GM13976 (cell line): ENCODE results near the gene BANF2.

ENCODE experiments used
- DNase-seq: peaks from one replicate; pipeline ENCODE4 v3.0.0; 2012; ENCODE audit warnings: low spot score
- CTCF ChIP-seq: IDR thresholded peaks from 2 replicates; pipeline ENCODE4 v1.5.1; 2012; ENCODE audit warnings: borderline replicate concordance, mild to moderate bottlenecking; ENCODE audit not compliant: insufficient read depth; ENCODE audit errors: extremely low read depth, missing control alignments, control extremely low read depth
- in situ Hi-C: fragments of 300-500 bp; cut with MboI; formaldehyde crosslinking; loops from one replicate; pipeline ENCODE4 v1.12.0; 2022; ENCODE audit warnings: low sequenced_read_pairs, mixed read lengths, inconsistent platforms; ENCODE audit not compliant: unreplicated experiment

The BANF2 gene

GRCh38 chr20:17749978-17750721, 50.4 kb downstream of the BANF2 start:
- in situ Hi-C loops: no loop called here
- no peak for TF ChIP-seq CTCF
- no peak for DNase-seq

- no peak for DNase-seq
- no peak for TF ChIP-seq CTCF
- in situ Hi-C loops: no loop called here
Observed at GRCh38 chr20:17750722-17751045, 50.9 kb downstream of the BANF2 start.

- no peak for TF ChIP-seq CTCF
- in situ Hi-C loops: no loop called here
- DNase-seq: no peak
Observed at GRCh38 chr20:17751640-17752039, 51.9 kb downstream of the BANF2 start.

GRCh38 chr20:17752459-17752858, 52.7 kb downstream of the BANF2 start:
- no peak for DNase-seq
- in situ Hi-C loops: no loop called here
- TF ChIP-seq CTCF: no peak

- in situ Hi-C loops: no loop called here
- DNase-seq: no peak
- TF ChIP-seq CTCF: no peak
Observed at GRCh38 chr20:17753516-17753915, 53.8 kb downstream of the BANF2 start.

- no peak for DNase-seq
- TF ChIP-seq CTCF: no peak
- in situ Hi-C loops: no loop called here
Observed at GRCh38 chr20:17756529-17756928, 56.8 kb downstream of the BANF2 start.

GRCh38 chr20:17757496-17757895, 57.7 kb downstream of the BANF2 start:
- no peak for DNase-seq
- no peak for TF ChIP-seq CTCF
- in situ Hi-C loops: no loop called here
